ENCODE measurements around the gene FN3KRP. TPM values are rescaled to one million over a fixed set of nuclear protein-coding genes. Genes with fewer than 3 reads are reported as not detected.

FN3KRP gene
- total and polyA plus RNA-seq, 2 donors (not counting 3 experiments of a cell fraction or from before 2014, with no cell fraction given) = 22.2 to 35.2 TPM

- no peak for FAIRE-seq
Observed at GRCh38 chr17:82756166-82756565, 39.7 kb downstream of the FN3KRP start.

DNA sequence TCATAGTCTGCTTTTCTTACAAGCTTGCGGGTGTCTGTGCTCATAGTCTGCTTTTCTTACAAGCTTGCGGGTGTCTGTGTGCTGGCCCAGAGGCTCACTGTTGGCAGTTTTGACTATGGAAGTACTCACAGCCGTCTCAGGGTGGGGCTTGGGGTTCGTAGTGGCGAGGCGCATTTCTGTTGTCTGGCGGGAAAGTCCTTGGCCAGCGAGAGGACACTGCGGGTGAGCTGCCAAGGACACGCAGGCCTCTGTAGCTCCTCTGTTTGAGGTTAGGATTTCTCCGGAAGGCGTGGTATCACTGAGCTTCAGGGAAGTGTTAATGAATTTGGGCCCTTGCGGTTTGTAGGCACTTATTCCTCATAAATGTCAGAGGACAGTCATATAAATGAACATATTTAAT, 48.9 kb downstream of the FN3KRP start:
- intact Hi-C loops (cut with micrococcal nuclease) = no loop called here
- DNase-seq (ENCODE audit: low read depth, low spot score) (no peak), FAIRE-seq (no peak)
- POLR2A ChIA-PET = no interaction called here
- no TSS peak for BruUV-seq (replicated peaks)
- Histone ChIP-seq H2AFZ (ENCODE audit: low read depth, low read length) (no peak overlapping the region), H3K79me2 (ENCODE audit: control insufficient read depth, insufficient read depth, low read length) (peaks cover 7% of the 10 kb centered on the region), H3K4me2 (ENCODE audit: insufficient read depth, low read length) (no peak overlapping the region), H4K20me1 (replicated peaks; ENCODE audit: control insufficient read depth, extremely low read depth, insufficient read depth, low read length) (peaks cover 3% of the 10 kb centered on the region), H3K27ac (ENCODE audit: insufficient read depth, low read depth, low read length) (no peak overlapping the region), H3K4me1 (ENCODE audit: control insufficient read depth, extremely low read depth, insufficient read depth, low read length) (no peaks in the 10 kb centered on the region), H3K4me3 (replicated peaks in 1 of 3; ENCODE audit: insufficient read depth in 1 of 3, low read depth in 1 of 3, low read length in 3 of 3) (no peak overlapping the region), H3K9ac (replicated peaks; ENCODE audit: extremely low read depth, insufficient read depth, low read length) (no peak overlapping the region), H3K36me3 (ENCODE audit: control insufficient read depth in 2 of 2, extremely low read depth in 1 of 2, insufficient read depth in 2 of 2, low read length in 2 of 2) (peaks cover 5 to 10% of the 10 kb centered on the region in 2 experiments), H3K9me3 (replicated peaks; ENCODE audit: control insufficient read depth, insufficient read depth, low read length) (no peaks in the 10 kb centered on the region), H3K9me1 (replicated peaks; ENCODE audit: control insufficient read depth, extremely low read depth, insufficient read depth, low read length) (no peaks in the 10 kb centered on the region), H3K27me3 (ENCODE audit: control insufficient read depth in 2 of 2, insufficient read depth in 2 of 2, low read length in 2 of 2) (no peaks in the 10 kb centered on the region)
- dilution Hi-C loops (cut with MboI; ENCODE audit: extremely low pct_ligation_motif_present, low sequenced_read_pairs) = no loop called here
- CTCF ChIA-PET = interaction anchor here (1.2 to 2.2 kb wide), 4 partner anchors 12 to 413 kb away, joined by 4 to 14 read pairs (median 6); no protein-coding TSS in a partner anchor
- TF ChIP-seq MAX (IDR thresholded peaks at IDR 0.05; ENCODE audit: insufficient read depth, insufficient read length) = no peak
- TF ChIP-seq, protein P1, sequence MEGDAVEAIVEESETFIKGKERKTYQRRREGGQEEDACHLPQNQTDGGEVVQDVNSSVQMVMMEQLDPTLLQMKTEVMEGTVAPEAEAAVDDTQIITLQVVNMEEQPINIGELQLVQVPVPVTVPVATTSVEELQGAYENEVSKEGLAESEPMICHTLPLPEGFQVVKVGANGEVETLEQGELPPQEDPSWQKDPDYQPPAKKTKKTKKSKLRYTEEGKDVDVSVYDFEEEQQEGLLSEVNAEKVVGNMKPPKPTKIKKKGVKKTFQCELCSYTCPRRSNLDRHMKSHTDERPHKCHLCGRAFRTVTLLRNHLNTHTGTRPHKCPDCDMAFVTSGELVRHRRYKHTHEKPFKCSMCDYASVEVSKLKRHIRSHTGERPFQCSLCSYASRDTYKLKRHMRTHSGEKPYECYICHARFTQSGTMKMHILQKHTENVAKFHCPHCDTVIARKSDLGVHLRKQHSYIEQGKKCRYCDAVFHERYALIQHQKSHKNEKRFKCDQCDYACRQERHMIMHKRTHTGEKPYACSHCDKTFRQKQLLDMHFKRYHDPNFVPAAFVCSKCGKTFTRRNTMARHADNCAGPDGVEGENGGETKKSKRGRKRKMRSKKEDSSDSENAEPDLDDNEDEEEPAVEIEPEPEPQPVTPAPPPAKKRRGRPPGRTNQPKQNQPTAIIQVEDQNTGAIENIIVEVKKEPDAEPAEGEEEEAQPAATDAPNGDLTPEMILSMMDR (IDR thresholded peaks at IDR 0.05; ENCODE audit: extremely low read depth in 1 of 2, insufficient read depth in 1 of 2, low read depth in 1 of 2, low read length in 2 of 2) = no peak
- TF ChIP-seq EZH2 (IDR thresholded peaks at IDR 0.05; ENCODE audit: borderline replicate concordance, low read depth, low read length, severe bottlenecking) = no peak
- TF ChIP-seq POLR2A (IDR thresholded peaks at IDR 0.05; ENCODE audit: low read depth, low read length) = no peak
- TF ChIP-seq POLR2AphosphoS5 (IDR thresholded peaks at IDR 0.05; ENCODE audit: insufficient read depth, low read depth, low read length) = no peak
- TF ChIP-seq JUN (IDR thresholded peaks at IDR 0.05; ENCODE audit: borderline replicate concordance, insufficient read depth, insufficient read length, low read depth) = no peak
- TF ChIP-seq MYC (IDR thresholded peaks at IDR 0.05; ENCODE audit: low read depth, low read length) = no peak
- no peak for TF ChIP-seq FOS (IDR thresholded peaks at IDR 0.05; ENCODE audit: borderline replicate concordance, insufficient read depth, low read length)
- no peak for TF ChIP-seq GATA2 (IDR thresholded peaks at IDR 0.05; ENCODE audit: insufficient read depth, insufficient read length, low read depth, low read length)

More at GRCh38 chr17:82756166-82756565, 39.7 kb downstream of the FN3KRP start:
- Histone ChIP-seq H3K4me1 (ENCODE audit: control insufficient read depth, extremely low read depth, insufficient read depth, low read length) (peaks cover 5% of the 10 kb centered on the region), H3K9me3 (replicated peaks; ENCODE audit: control insufficient read depth, insufficient read depth, low read length) (no peaks in the 10 kb centered on the region), H3K36me3 (ENCODE audit: control insufficient read depth in 2 of 2, extremely low read depth in 1 of 2, insufficient read depth in 2 of 2, low read length in 2 of 2) (peaks cover 0 to 2% of the 10 kb centered on the region in 2 experiments), H3K9me1 (replicated peaks; ENCODE audit: control insufficient read depth, extremely low read depth, insufficient read depth, low read length) (no peaks in the 10 kb centered on the region), H3K27ac (ENCODE audit: insufficient read depth, low read depth, low read length) (no peak overlapping the region), H3K27me3 (ENCODE audit: control insufficient read depth in 2 of 2, insufficient read depth in 2 of 2, low read length in 2 of 2) (no peaks in the 10 kb centered on the region), H3K79me2 (ENCODE audit: control insufficient read depth, insufficient read depth, low read length) (peaks cover 30% of the 10 kb centered on the region), H3K4me2 (ENCODE audit: insufficient read depth, low read length) (no peak overlapping the region), H3K4me3 (replicated peaks in 1 of 3; ENCODE audit: insufficient read depth in 1 of 3, low read depth in 1 of 3, low read length in 3 of 3) (no peak overlapping the region), H2AFZ (ENCODE audit: low read depth, low read length) (no peak overlapping the region), H4K20me1 (replicated peaks; ENCODE audit: control insufficient read depth, extremely low read depth, insufficient read depth, low read length) (no peaks in the 10 kb centered on the region), H3K9ac (replicated peaks; ENCODE audit: extremely low read depth, insufficient read depth, low read length) (no peak overlapping the region)
- POLR2A ChIA-PET = no interaction called here
- intact Hi-C loops (cut with micrococcal nuclease) = no loop called here
- no TSS peak for BruUV-seq (replicated peaks)
- TF ChIP-seq JUN (IDR thresholded peaks at IDR 0.05; ENCODE audit: borderline replicate concordance, insufficient read depth, insufficient read length, low read depth) = no peak
- no peak for TF ChIP-seq MYC (IDR thresholded peaks at IDR 0.05; ENCODE audit: low read depth, low read length)
- no peak for DNase-seq (ENCODE audit: low read depth, low spot score)
- CTCF ChIA-PET = no interaction called here
- dilution Hi-C loops (cut with MboI; ENCODE audit: extremely low pct_ligation_motif_present, low sequenced_read_pairs) = no loop called here

Measured in endothelial cell of umbilical vein (primary cell).